ENCODE measurements around the gene ELP5.

Gene ELP5

DNA sequence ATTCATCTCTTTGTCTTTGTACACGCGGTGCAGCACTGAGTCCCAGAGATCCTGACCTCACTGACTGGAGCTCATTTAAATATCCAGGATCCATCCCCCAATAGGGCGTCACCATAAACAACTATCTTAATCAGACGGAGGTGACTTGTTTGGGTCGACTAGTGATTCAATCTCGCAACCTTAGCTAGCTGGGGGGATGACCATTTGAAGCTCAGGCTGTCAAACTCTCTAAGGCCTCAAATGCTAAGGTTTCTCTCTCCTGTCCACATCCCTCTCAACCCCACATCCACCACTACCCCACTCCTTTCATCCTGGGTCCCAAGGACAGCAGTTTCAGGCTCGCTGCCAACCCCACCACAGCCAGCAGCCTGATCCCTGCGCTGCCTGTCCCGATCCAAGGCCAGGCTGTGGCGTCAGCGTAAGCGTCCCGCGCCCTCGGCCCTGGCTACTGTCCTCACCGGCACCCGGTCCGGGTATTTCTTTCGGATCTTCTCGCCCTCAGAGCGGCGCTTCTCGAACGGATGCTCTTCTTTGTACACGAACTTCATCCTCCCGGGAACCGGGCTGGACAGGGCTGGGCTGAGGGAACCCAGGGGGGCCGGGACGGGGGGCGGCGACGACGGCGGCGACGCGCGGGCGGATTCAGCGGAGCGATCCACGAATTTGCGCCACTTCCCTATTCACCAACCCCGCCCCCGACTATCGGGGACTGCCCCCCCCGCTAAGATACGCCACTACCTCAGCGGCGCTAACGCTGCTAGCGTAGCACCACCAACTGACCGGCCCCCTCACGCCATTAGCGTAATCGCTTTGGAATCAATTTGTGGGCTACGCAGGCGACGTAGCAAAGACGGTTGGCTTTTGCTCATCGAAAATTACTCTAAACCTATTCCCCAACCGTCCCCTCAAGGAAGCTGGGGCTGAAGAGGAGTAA lies 10.0 kb upstream of the ELP5 start, which contains the start of gene GABARAP (continued):
- TF ChIP-seq ZBTB21 (tag by site-specific recombination; IDR thresholded peaks at IDR 0.05) (0 out of 2 replicates have a peak, but pooled peaks have one; percentile 42), ZNF629 (tag by site-specific recombination; IDR thresholded peaks at IDR 0.05) (peak; percentile 81), ZNF830 (tag by site-specific recombination; IDR thresholded peaks at IDR 0.05; ENCODE audit: low read depth) (no peak), ZNF549 (tag by site-specific recombination; IDR thresholded peaks at IDR 0.05) (no peak), ZNF302 (tag by site-specific recombination; IDR thresholded peaks at IDR 0.05; ENCODE audit: low read depth) (no peak), KLF7 (tag by site-specific recombination; IDR thresholded peaks at IDR 0.05; ENCODE audit: borderline replicate concordance) (peak; percentile 66; the same call in 1 of the 2 replicates), ZNF155 (tag by site-specific recombination; IDR thresholded peaks at IDR 0.05) (no peak), ZNF24 (tag by site-specific recombination; IDR thresholded peaks at IDR 0.05) (peak; percentile 79), WT1 (tag by site-specific recombination; IDR thresholded peaks at IDR 0.05) (peak; percentile 30; the same call in 1 of the 2 replicates), ZNF548 (tag by site-specific recombination; IDR thresholded peaks at IDR 0.05) (no peak), ZBTB11 (tag by site-specific recombination; conservative IDR thresholded peaks at IDR 0.05; ENCODE audit: low read depth) (peak; percentile 78), ZNF335 (tag by site-specific recombination; conservative IDR thresholded peaks at IDR 0.05) (peak; percentile 86), RBAK (tag by site-specific recombination; IDR thresholded peaks at IDR 0.05) (no peak)
- TF ChIP-seq, protein P1, sequence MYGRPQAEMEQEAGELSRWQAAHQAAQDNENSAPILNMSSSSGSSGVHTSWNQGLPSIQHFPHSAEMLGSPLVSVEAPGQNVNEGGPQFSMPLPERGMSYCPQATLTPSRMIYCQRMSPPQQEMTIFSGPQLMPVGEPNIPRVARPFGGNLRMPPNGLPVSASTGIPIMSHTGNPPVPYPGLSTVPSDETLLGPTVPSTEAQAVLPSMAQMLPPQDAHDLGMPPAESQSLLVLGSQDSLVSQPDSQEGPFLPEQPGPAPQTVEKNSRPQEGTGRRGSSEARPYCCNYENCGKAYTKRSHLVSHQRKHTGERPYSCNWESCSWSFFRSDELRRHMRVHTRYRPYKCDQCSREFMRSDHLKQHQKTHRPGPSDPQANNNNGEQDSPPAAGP (tag by site-specific recombination; IDR thresholded peaks at IDR 0.05), result peak; percentile 66; the same call in 1 of the 2 replicates
- TF ChIP-seq, protein P2, sequence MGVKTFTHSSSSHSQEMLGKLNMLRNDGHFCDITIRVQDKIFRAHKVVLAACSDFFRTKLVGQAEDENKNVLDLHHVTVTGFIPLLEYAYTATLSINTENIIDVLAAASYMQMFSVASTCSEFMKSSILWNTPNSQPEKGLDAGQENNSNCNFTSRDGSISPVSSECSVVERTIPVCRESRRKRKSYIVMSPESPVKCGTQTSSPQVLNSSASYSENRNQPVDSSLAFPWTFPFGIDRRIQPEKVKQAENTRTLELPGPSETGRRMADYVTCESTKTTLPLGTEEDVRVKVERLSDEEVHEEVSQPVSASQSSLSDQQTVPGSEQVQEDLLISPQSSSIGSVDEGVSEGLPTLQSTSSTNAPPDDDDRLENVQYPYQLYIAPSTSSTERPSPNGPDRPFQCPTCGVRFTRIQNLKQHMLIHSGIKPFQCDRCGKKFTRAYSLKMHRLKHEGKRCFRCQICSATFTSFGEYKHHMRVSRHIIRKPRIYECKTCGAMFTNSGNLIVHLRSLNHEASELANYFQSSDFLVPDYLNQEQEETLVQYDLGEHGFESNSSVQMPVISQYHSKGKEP (tag by site-specific recombination; IDR thresholded peaks at IDR 0.05), result no peak

DNA sequence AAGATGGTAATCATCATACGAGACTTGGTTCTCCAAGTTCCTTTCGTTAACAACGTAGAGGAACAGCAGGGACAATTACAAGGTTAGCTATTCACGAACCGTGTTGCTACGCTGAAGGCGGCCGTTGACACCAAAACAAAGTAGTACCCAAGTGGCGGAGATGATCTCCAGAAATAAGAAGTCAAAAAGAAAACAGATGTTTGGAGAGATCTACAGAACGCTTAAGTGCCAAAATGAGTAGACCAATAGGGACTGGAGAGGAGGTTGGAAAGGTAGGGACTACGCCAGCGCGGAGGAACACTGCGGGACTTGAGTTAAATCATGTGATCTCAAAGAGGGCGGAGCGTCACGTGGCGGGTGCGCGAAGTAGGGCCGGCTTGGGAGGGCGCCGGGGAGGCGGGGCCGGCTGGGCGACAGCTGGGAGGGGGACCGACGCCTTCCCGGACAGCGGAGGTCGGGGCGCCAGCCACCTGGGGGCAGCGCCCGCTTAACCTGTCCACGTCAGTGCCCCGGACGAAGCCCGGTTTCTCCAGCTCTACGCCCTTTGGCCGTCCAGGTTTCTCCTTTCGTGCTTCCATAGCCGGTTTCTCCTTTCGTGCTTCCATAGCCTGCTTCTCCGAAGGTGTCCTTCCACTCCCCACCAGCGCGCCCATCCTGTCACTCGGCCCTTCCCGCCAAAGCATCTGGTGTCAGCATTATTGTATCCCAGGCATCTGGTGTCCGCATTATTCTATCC lies 9.1 kb upstream of the ELP5 start:
- CTCF ChIA-PET, result interaction anchor here (0.7 to 5.2 kb wide), 6 partner anchors 11 to 522 kb away, joined by 3 to 33 read pairs (median 5); partner anchors contain the start of genes ACADVL and DLG4
- 0 out of 2 replicates have a peak, but pooled peaks have one; percentile 48 for TF ChIP-seq ZNF785 (tag by site-specific recombination; IDR thresholded peaks at IDR 0.05)
- peak; percentile 57; the same call in 1 of the 2 replicates for TF ChIP-seq ZBTB11 (tag by site-specific recombination; conservative IDR thresholded peaks at IDR 0.05; ENCODE audit: low read depth)
- TF ChIP-seq ZNF133 (tag by site-specific recombination; IDR thresholded peaks at IDR 0.05), result no peak
- peak; percentile 87 for TF ChIP-seq ZNF843 (tag by site-specific recombination; IDR thresholded peaks at IDR 0.05)
- TF ChIP-seq, protein P3, sequence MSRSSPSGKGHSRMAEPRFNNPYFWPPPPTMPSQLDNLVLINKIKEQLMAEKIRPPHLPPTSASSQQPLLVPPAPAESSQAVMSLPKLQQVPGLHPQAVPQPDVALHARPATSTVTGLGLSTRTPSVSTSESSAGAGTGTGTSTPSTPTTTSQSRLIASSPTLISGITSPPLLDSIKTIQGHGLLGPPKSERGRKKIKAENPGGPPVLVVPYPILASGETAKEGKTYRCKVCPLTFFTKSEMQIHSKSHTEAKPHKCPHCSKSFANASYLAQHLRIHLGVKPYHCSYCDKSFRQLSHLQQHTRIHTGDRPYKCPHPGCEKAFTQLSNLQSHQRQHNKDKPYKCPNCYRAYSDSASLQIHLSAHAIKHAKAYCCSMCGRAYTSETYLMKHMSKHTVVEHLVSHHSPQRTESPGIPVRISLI (tag by site-specific recombination; IDR thresholded peaks at IDR 0.05), result no peak
- TF ChIP-seq ZNF10 (tag by site-specific recombination; IDR thresholded peaks at IDR 0.05), result 0 out of 2 replicates have a peak, but pooled peaks have one; percentile 43

More for the DNA sequence above, 9.1 kb upstream of the ELP5 start:
- peak overlapping the region; percentile 91 for H3K27ac ChIP-seq (ENCODE audit: extremely low read depth, low read depth, low read length)
- H3K4me3 ChIP-seq (ENCODE audit: low read depth, low read length), result peak overlapping the region; percentile 82
- POLR2A ChIA-PET, result interaction anchor here (0.6 to 14.2 kb wide), 16 partner anchors 9 to 444 kb away, joined by 3 to 284 read pairs (median 6); partner anchors contain the start of genes ACADVL, CTDNEP1, DLG4 and DVL2
- H3K36me3 ChIP-seq (ENCODE audit: control insufficient read depth in 2 of 2, insufficient read depth in 1 of 2, low read length in 2 of 2), result peaks cover 26 to 53% of the 10 kb centered on the region in 2 experiments
- no peaks in the 10 kb centered on the region for H3K9me3 ChIP-seq (ENCODE audit: control insufficient read depth, insufficient read depth, low read depth, low read length)
- peaks cover 6% of the 10 kb centered on the region for H3K4me1 ChIP-seq (ENCODE audit: control insufficient read depth, insufficient read depth, low read length)
